K562 (cell line): ENCODE results near the gene CPPED1. TPM values are rescaled to one million over a fixed set of nuclear protein-coding genes. Genes with fewer than 3 reads are reported as not detected.

Experiments
- CAMTA2 ChIP-seq: fragments of 250-450 bp; sonication (Bioruptor Pico); conservative IDR thresholded peaks from 2 replicates; pipeline ENCODE4 v1.5.1; 2022
- ERF ChIP-seq: fragments of 450-650 bp; formaldehyde crosslinking; IDR thresholded peaks from 2 replicates; pipeline ENCODE4 v1.4.0; 2020; ENCODE audit warnings: mild to moderate bottlenecking, mixed read lengths
- EWSR1 ChIP-seq: fragments of 450-650 bp; IDR thresholded peaks from 2 replicates; pipeline ENCODE4 v1.6.1; 2018; ENCODE audit warnings: borderline replicate concordance, mild to moderate bottlenecking, low read depth, moderate library complexity; ENCODE audit not compliant: partially characterized antibody
- HMGN3 ChIP-seq: IDR thresholded peaks from 2 replicates; pipeline ENCODE4 v1.6.1; 2011; ENCODE audit warnings: borderline replicate concordance, low read depth, mild to moderate bottlenecking, mixed read lengths, low read length; ENCODE audit not compliant: insufficient read length; ENCODE audit errors: extremely low read depth
- HNRNPK ChIP-seq: fragments of 200-400 bp; formaldehyde crosslinking; IDR thresholded peaks from one replicate; pipeline ENCODE4 v1.6.1; 2018; ENCODE audit warnings: mild to moderate bottlenecking, low read depth, low read length; ENCODE audit not compliant: poor library complexity, severe bottlenecking
- PHB2 ChIP-seq: fragments of 450-650 bp; IDR thresholded peaks from 2 replicates; pipeline ENCODE4 v1.6.1; 2017; ENCODE audit warnings: low read depth
- RAD21 ChIP-seq, 2 experiments: fragments of 250-450 bp in 1 of 2; fragments of 450-650 bp in 1 of 2; sonication (Bioruptor Pico) in 1 of 2; formaldehyde crosslinking in 1 of 2; IDR thresholded peaks in 1 of 2; conservative IDR thresholded peaks in 1 of 2; 2 replicates each; pipeline versions ENCODE4 v1.4.0 to v1.8.0; 2020 to 2022; ENCODE audit warnings: mild to moderate bottlenecking in 2 of 2, moderate library complexity in 1 of 2
- RAD51 ChIP-seq: fragments of 450-650 bp; IDR thresholded peaks from 2 replicates; pipeline ENCODE4 v1.7.1; 2016; ENCODE audit warnings: low read depth, mild to moderate bottlenecking, borderline replicate concordance
- SMARCA4 ChIP-seq: fragments of 450-650 bp; IDR thresholded peaks from 2 replicates; pipeline ENCODE4 v1.6.1; 2016
- UBTF ChIP-seq, 2 experiments: IDR thresholded peaks; 2 replicates each; pipeline ENCODE4 v1.6.1; 2012; ENCODE audit warnings: improper control_type of control experiment in 2 of 2, low read depth in 2 of 2, low read length in 2 of 2, borderline replicate concordance in 1 of 2
- ZMIZ1 ChIP-seq, 2 experiments: fragments of 150-350 bp in 1 of 2; IDR thresholded peaks; 2 replicates each; pipeline ENCODE4 v1.6.1; 2012 to 2016; ENCODE audit warnings: low read depth in 2 of 2, low read length in 2 of 2, mild to moderate bottlenecking in 1 of 2, moderate library complexity in 1 of 2
- ZNF124 ChIP-seq: sonication (generic); formaldehyde crosslinking; IDR thresholded peaks from 2 replicates; pipeline ENCODE4 v1.8.1; 2022; ENCODE audit warnings: missing genetic modification reagents
- ZNF699 ChIP-seq: fragments of 250-450 bp; sonication (Bioruptor Pico); IDR thresholded peaks from 2 replicates; pipeline ENCODE4 v1.8.0; 2021; ENCODE audit warnings: mild to moderate bottlenecking, moderate library complexity; ENCODE audit not compliant: insufficient replicate concordance
- polyA plus RNA-seq, 8 experiments: library from polyadenylated mRNA; depleted of rRNA in 4 of 8; stranded (reverse) in 5 of 8; unstranded in 3 of 8; fragments of >200 nt; fragmentation: Nextera tagmentation in 2 of 8; fragmentation: Illumina TruSeq in 1 of 8; extraction: Ambion mirVana in 2 of 8; extraction: Trizol in 1 of 8; gene quantifications; 2 replicates each; pipeline versions ENCODE4 v1.2.1 to v1.2.3, GENCODE V29; 2011 to 2014; ENCODE audit warnings: inconsistent platforms in 1 of 8, missing spikeins in 1 of 8
- total RNA-seq, 7 experiments: library from RNA; depleted of rRNA in 6 of 7; stranded (reverse); fragments of >200 nt in 6 of 7; fragmentation: Illumina TruSeq in 2 of 7; extraction: Trizol in 2 of 7; gene quantifications; 2 replicates each; pipeline versions ENCODE4 v1.2.1 to v1.2.3, GENCODE V29; 2011 to 2021; ENCODE audit warnings: low replicate concordance in 1 of 7
- TF ChIP-seq, protein P1 (sequence below): fragments of 450-650 bp; IDR thresholded peaks from 2 replicates; pipeline ENCODE4 v1.6.1; 2016
- TF ChIP-seq, protein P2 (sequence below): sonication (generic); formaldehyde crosslinking; IDR thresholded peaks from 2 replicates; pipeline ENCODE4 v1.9.0; 2022; ENCODE audit warnings: mild to moderate bottlenecking, missing genetic modification reagents
- TF ChIP-seq, protein P3 (sequence below): fragments of 250-450 bp; sonication (Bioruptor Pico); IDR thresholded peaks from 2 replicates; pipeline ENCODE4 v1.8.0; 2022; ENCODE audit warnings: inconsistent platforms, mild to moderate bottlenecking, moderate library complexity, borderline replicate concordance

The CPPED1 gene
- total and polyA plus RNA-seq, 9 of the 15 experiments (the other 6 are each of a cell fraction or from before 2014, with no cell fraction given), result 7.5 to 25.7 (median 16.9) TPM

DNA sequence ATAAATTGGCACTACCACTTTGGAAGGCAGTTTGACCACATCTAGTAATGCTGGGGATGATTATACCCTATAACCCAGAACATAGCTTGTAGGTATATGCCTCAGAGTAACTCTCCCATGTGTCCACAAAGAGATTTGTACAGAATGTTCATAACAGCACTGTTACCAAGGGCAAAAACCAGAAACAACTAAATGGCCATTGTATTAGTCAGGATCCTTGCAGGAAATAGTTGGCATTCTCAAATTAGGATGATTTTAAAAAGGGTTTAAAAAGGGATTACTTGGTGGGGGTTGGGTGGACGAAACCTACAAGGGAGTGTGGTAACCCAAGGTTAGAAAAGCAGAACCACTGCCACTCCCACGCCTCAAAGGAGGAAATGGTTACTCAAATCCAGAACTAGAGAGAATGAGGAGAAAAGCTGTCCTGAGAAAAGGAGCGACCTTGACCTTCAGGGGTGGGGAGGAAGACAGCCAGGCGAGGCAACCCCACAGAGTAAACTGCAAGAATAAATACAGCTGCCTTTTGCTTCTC lies 2.1 kb downstream of the CPPED1 start (continued):
- TF ChIP-seq ZMIZ1 (IDR thresholded peaks at IDR 0.05; ENCODE audit: low read depth in 2 of 2, low read length in 2 of 2), result no peak
- TF ChIP-seq ZNF699, result no peak
- TF ChIP-seq SMARCA4, result peak; percentile 67; the same call in 1 of the 2 replicates
- TF ChIP-seq UBTF (IDR thresholded peaks at IDR 0.05; ENCODE audit: borderline replicate concordance in 1 of 2, low read depth in 2 of 2, low read length in 2 of 2), result no peak
- no peak for TF ChIP-seq HMGN3
- TF ChIP-seq HNRNPK, result no peak
- TF ChIP-seq EWSR1, result no peak
- no peak for TF ChIP-seq ZNF124 (CRISPR knock-in tag)
- peak in 1 of 2 experiments; percentile 7; a peak in 1 of 4 replicates for TF ChIP-seq RAD21 (CRISPR knock-in tag; conservative IDR thresholded peaks at IDR 0.05 in 1 of 2, IDR thresholded peaks at IDR 0.05 in 1 of 2)
- TF ChIP-seq, protein P1, sequence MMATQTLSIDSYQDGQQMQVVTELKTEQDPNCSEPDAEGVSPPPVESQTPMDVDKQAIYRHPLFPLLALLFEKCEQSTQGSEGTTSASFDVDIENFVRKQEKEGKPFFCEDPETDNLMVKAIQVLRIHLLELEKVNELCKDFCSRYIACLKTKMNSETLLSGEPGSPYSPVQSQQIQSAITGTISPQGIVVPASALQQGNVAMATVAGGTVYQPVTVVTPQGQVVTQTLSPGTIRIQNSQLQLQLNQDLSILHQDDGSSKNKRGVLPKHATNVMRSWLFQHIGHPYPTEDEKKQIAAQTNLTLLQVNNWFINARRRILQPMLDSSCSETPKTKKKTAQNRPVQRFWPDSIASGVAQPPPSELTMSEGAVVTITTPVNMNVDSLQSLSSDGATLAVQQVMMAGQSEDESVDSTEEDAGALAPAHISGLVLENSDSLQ, result no peak
- TF ChIP-seq, protein P2, sequence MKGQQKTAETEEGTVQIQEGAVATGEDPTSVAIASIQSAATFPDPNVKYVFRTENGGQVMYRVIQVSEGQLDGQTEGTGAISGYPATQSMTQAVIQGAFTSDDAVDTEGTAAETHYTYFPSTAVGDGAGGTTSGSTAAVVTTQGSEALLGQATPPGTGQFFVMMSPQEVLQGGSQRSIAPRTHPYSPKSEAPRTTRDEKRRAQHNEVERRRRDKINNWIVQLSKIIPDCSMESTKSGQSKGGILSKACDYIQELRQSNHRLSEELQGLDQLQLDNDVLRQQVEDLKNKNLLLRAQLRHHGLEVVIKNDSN (CRISPR knock-in tag), result no peak
- no peak for TF ChIP-seq PHB2
- TF ChIP-seq CAMTA2 (CRISPR knock-in tag), result no peak
- TF ChIP-seq, protein P3, sequence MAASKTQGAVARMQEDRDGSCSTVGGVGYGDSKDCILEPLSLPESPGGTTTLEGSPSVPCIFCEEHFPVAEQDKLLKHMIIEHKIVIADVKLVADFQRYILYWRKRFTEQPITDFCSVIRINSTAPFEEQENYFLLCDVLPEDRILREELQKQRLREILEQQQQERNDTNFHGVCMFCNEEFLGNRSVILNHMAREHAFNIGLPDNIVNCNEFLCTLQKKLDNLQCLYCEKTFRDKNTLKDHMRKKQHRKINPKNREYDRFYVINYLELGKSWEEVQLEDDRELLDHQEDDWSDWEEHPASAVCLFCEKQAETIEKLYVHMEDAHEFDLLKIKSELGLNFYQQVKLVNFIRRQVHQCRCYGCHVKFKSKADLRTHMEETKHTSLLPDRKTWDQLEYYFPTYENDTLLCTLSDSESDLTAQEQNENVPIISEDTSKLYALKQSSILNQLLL, result no peak
- TF ChIP-seq RAD51, result no peak
- no peak for TF ChIP-seq ERF
